ENCODE measurements around the gene ACOT12. TPM values are rescaled to one million over a fixed set of nuclear protein-coding genes. Genes with fewer than 3 reads are reported as not detected.

The ACOT12 gene
- total and polyA plus RNA-seq, 12 donors: 0.15 TPM; not detected in 11

GRCh38 chr5:81363093-81363871 lies 30.7 kb downstream of the ACOT12 start:
- H3K36me3 ChIP-seq: no peaks in the 10 kb centered on the region
- H3K27me3 ChIP-seq: peaks cover 0 to 9% (median 0%) of the 10 kb centered on the region in 7 donors
- DNase-seq (no peak), ATAC-seq (no peak)
- WGBS, 2 donors: 63 to 68% methylated on average over 4 of the region's 4 CpGs
- H3K9me3 ChIP-seq: no peaks in the 10 kb centered on the region
- no peak overlapping the region for H3K4me3 ChIP-seq
- intact Hi-C loops (cut with DNase I): no loop called here
- no peak overlapping the region for H3K27ac ChIP-seq
- TF ChIP-seq CTCF (IDR thresholded peaks at IDR 0.05): no peak
- H3K4me1 ChIP-seq: no peaks in the 10 kb centered on the region

- Histone ChIP-seq H3K4me1 (no peaks in the 10 kb centered on the region), H3K27me3 (peaks cover 0 to 9% (median 0%) of the 10 kb centered on the region in 7 donors), H3K36me3 (no peaks in the 10 kb centered on the region), H3K27ac (no peak overlapping the region), H3K9me3 (no peaks in the 10 kb centered on the region), H3K4me3 (no peak overlapping the region)
- DNase-seq (no peak), ATAC-seq (no peak)
- TF ChIP-seq CTCF (IDR thresholded peaks at IDR 0.05): no peak
- 94 to 98% methylated on average over 2 of the region's 2 CpGs for WGBS, 2 donors
- intact Hi-C loops (cut with DNase I): no loop called here
Observed at GRCh38 chr5:81361600-81361999, 32.3 kb downstream of the ACOT12 start.

DNA sequence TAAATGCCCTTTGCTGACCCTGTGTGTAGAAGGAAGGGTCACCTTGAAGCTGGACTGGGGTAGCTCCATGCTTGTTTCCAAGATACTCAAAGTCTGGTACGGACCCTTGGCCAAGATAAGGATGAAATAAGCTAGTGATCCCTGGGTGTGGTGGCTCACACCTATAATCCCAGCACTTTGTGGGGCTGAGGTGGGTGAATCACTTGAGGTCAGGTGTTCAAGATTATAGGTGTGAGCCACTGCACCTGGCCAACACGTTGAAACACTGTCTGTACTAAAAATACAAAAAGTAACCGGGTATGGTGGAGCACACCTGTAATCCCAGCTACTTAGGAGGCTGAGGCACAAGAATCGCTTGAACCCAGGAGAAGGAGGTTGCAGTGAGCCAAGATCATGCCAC lies 33.3 kb downstream of the ACOT12 start:
- Histone ChIP-seq H3K36me3 (no peaks in the 10 kb centered on the region), H3K9me3 (no peaks in the 10 kb centered on the region), H3K4me1 (no peaks in the 10 kb centered on the region), H3K27ac (no peak overlapping the region), H3K4me3 (no peak overlapping the region), H3K27me3 (peaks cover 0 to 6% (median 0%) of the 10 kb centered on the region in 7 donors)
- ATAC-seq (no peak), DNase-seq (no peak)
- WGBS, 2 donors: 90 to 92% methylated on average over 4 of the region's 4 CpGs
- no peak for TF ChIP-seq CTCF (IDR thresholded peaks at IDR 0.05)
- intact Hi-C loops (cut with DNase I): no loop called here

GRCh38 chr5:81359881-81360280 lies 34.1 kb downstream of the ACOT12 start:
- Histone ChIP-seq H3K27ac (no peak overlapping the region), H3K27me3 (peaks cover 0 to 4% (median 0%) of the 10 kb centered on the region in 7 donors), H3K36me3 (no peaks in the 10 kb centered on the region), H3K4me1 (no peaks in the 10 kb centered on the region), H3K9me3 (no peaks in the 10 kb centered on the region), H3K4me3 (no peak overlapping the region)
- DNase-seq (no peak), ATAC-seq (no peak)
- TF ChIP-seq CTCF (IDR thresholded peaks at IDR 0.05): no peak
- WGBS, 2 donors: 89 to 90% methylated on average over 2 of the region's 2 CpGs
- intact Hi-C loops (cut with DNase I): no loop called here

Data from heart right ventricle (tissue), 16 donors.